Activated CD8-positive, alpha-beta memory T cell treated with anti-CD3 and anti-CD28 coated beads, Interleukin-2, amount 10 ng/mL, durations not matched to agents 7 days and 5 days (primary cell): ENCODE measurements around the gene SCTR. TPM values are rescaled to one million over a fixed set of nuclear protein-coding genes. Genes with fewer than 3 reads are reported as not detected.

Source experiments
- ATAC-seq: fragments of 150-1000 bp; cut with Tn5 transposase; one replicate; pipeline ENCODE4 v1.10.0; 2021; ENCODE audit warnings: moderate library complexity
- CTCF ChIA-PET: fragments of 350-600 bp; sonication (Branson Sonifier 250); formaldehyde crosslinking; loops from one replicate; lab custom pipeline; 2021; ENCODE audit warnings: antibody characterized with exemption; lab: Charles Lee
- DNase-seq: peaks from one replicate; pipeline ENCODE4 v3.0.0-alpha.2; 2020
- H3K27ac Mint-ChIP-seq: one replicate; pipeline ENCODE4 v1.8.0; 2021; ENCODE audit warnings: mild to moderate bottlenecking, mixed read lengths
- H3K27me3 Mint-ChIP-seq: one replicate; pipeline ENCODE4 v1.8.0; 2021; ENCODE audit warnings: mixed read lengths
- H3K36me3 Mint-ChIP-seq: one replicate; pipeline ENCODE4 v1.8.0; 2021; ENCODE audit warnings: mild to moderate bottlenecking, mixed read lengths
- H3K4me1 Mint-ChIP-seq: one replicate; pipeline ENCODE4 v1.8.0; 2021; ENCODE audit warnings: mixed read lengths
- H3K4me3 Mint-ChIP-seq: one replicate; pipeline ENCODE4 v1.8.0; 2021; ENCODE audit warnings: mild to moderate bottlenecking, moderate library complexity, mixed read lengths
- H3K9me3 Mint-ChIP-seq: one replicate; pipeline ENCODE4 v1.8.0; 2022; ENCODE audit warnings: low read depth, mixed read lengths
- total RNA-seq, 2 experiments: library from RNA; stranded (reverse); gene quantifications; one replicate each; pipeline ENCODE4 v1.2.3, GENCODE V29; 2021

SCTR gene
- total RNA-seq, 2 experiments from 2014 or later = not detected

GRCh38 chr2:119489232-119489952 is 34.9 kb downstream of the SCTR start:
- ATAC-seq = no peak
- no peaks in the 10 kb centered on the region for H3K9me3 Mint-ChIP-seq
- H3K27ac Mint-ChIP-seq = no peak overlapping the region
- no peaks in the 10 kb centered on the region for H3K27me3 Mint-ChIP-seq
- no peak for DNase-seq
- CTCF ChIA-PET = no interaction called here
- no peak overlapping the region for H3K4me3 Mint-ChIP-seq
- H3K36me3 Mint-ChIP-seq = no peaks in the 10 kb centered on the region
- H3K4me1 Mint-ChIP-seq = no peaks in the 10 kb centered on the region

- ATAC-seq = no peak
- H3K27me3 Mint-ChIP-seq = no peaks in the 10 kb centered on the region
- CTCF ChIA-PET = no interaction called here
- H3K9me3 Mint-ChIP-seq = no peaks in the 10 kb centered on the region
- H3K36me3 Mint-ChIP-seq = no peaks in the 10 kb centered on the region
- no peak overlapping the region for H3K27ac Mint-ChIP-seq
- no peak for DNase-seq
- no peak overlapping the region for H3K4me3 Mint-ChIP-seq
- H3K4me1 Mint-ChIP-seq = no peaks in the 10 kb centered on the region
Observed at GRCh38 chr2:119488245-119489214, 35.8 kb downstream of the SCTR start.

- H3K4me3 Mint-ChIP-seq = no peak overlapping the region
- no peaks in the 10 kb centered on the region for H3K4me1 Mint-ChIP-seq
- H3K36me3 Mint-ChIP-seq = no peaks in the 10 kb centered on the region
- ATAC-seq (no peak), DNase-seq (no peak)
- CTCF ChIA-PET = interaction anchor here (2.7 kb wide), 1 partner anchor 11 kb away, joined by 13 read pairs; no protein-coding TSS in a partner anchor
- no peak overlapping the region for H3K27ac Mint-ChIP-seq
- no peaks in the 10 kb centered on the region for H3K9me3 Mint-ChIP-seq
- no peaks in the 10 kb centered on the region for H3K27me3 Mint-ChIP-seq
Observed at GRCh38 chr2:119487434-119488244, 36.6 kb downstream of the SCTR start.

GRCh38 chr2:119486886-119487285 is 37.4 kb downstream of the SCTR start:
- CTCF ChIA-PET = interaction anchor here (1.8 to 2.7 kb wide), 2 partner anchors 10 to 30 kb away, joined by 3 to 13 read pairs; no protein-coding TSS in a partner anchor

GRCh38 chr2:119486196-119486827 is 38.0 kb downstream of the SCTR start:
- Mint-ChIP-seq H3K4me1 (no peaks in the 10 kb centered on the region), H3K27ac (no peak overlapping the region), H3K9me3 (no peaks in the 10 kb centered on the region), H3K27me3 (no peaks in the 10 kb centered on the region), H3K4me3 (no peak overlapping the region), H3K36me3 (no peaks in the 10 kb centered on the region)
- CTCF ChIA-PET = interaction anchor here (1.8 to 2.7 kb wide), 2 partner anchors 10 to 31 kb away, joined by 3 to 13 read pairs; no protein-coding TSS in a partner anchor
- DNase-seq (peak; percentile 22), ATAC-seq (no peak)

More at GRCh38 chr2:119486886-119487285, 37.4 kb downstream of the SCTR start:
- Mint-ChIP-seq H3K4me1 (no peaks in the 10 kb centered on the region), H3K4me3 (no peak overlapping the region), H3K27ac (no peak overlapping the region), H3K36me3 (no peaks in the 10 kb centered on the region), H3K27me3 (no peaks in the 10 kb centered on the region), H3K9me3 (no peaks in the 10 kb centered on the region)
- no peak for ATAC-seq
- no peak for DNase-seq

GRCh38 chr2:119485336-119486110 is 38.8 kb downstream of the SCTR start:
- CTCF ChIA-PET = interaction anchor here (1.8 to 2.7 kb wide), 2 partner anchors 9 to 32 kb away, joined by 3 to 13 read pairs; no protein-coding TSS in a partner anchor
- Mint-ChIP-seq H3K36me3 (no peaks in the 10 kb centered on the region), H3K27ac (no peak overlapping the region), H3K4me3 (no peak overlapping the region), H3K27me3 (no peaks in the 10 kb centered on the region), H3K9me3 (no peaks in the 10 kb centered on the region), H3K4me1 (no peaks in the 10 kb centered on the region)
- ATAC-seq (no peak), DNase-seq (peak; percentile 36)

GRCh38 chr2:119484834-119485233 is 39.4 kb downstream of the SCTR start:
- CTCF ChIA-PET = interaction anchor here (2.7 kb wide), 1 partner anchor 8 kb away, joined by 13 read pairs; no protein-coding TSS in a partner anchor
- H3K4me1 Mint-ChIP-seq = no peaks in the 10 kb centered on the region

GRCh38 chr2:119483896-119484718 is 40.2 kb downstream of the SCTR start:
- H3K36me3 Mint-ChIP-seq = no peaks in the 10 kb centered on the region
- no peak for ATAC-seq
- H3K27ac Mint-ChIP-seq = no peak overlapping the region
- no peaks in the 10 kb centered on the region for H3K9me3 Mint-ChIP-seq
- DNase-seq = peak; percentile 21
- CTCF ChIA-PET = no interaction called here
- no peak overlapping the region for H3K4me3 Mint-ChIP-seq
- H3K27me3 Mint-ChIP-seq = no peaks in the 10 kb centered on the region
- H3K4me1 Mint-ChIP-seq = no peaks in the 10 kb centered on the region

More at GRCh38 chr2:119484834-119485233, 39.4 kb downstream of the SCTR start:
- H3K27ac Mint-ChIP-seq = no peak overlapping the region
- H3K36me3 Mint-ChIP-seq = no peaks in the 10 kb centered on the region
- H3K9me3 Mint-ChIP-seq = no peaks in the 10 kb centered on the region
- no peaks in the 10 kb centered on the region for H3K27me3 Mint-ChIP-seq
- peak; percentile 19 for DNase-seq
- H3K4me3 Mint-ChIP-seq = no peak overlapping the region
- ATAC-seq = no peak

- ATAC-seq (no peak), DNase-seq (peak; percentile 22)
- Mint-ChIP-seq H3K4me1 (no peaks in the 10 kb centered on the region), H3K9me3 (no peaks in the 10 kb centered on the region), H3K27me3 (no peaks in the 10 kb centered on the region), H3K4me3 (no peak overlapping the region), H3K27ac (no peak overlapping the region), H3K36me3 (no peaks in the 10 kb centered on the region)
- CTCF ChIA-PET = no interaction called here
Observed at GRCh38 chr2:119483395-119483753, 40.9 kb downstream of the SCTR start.

- CTCF ChIA-PET = no interaction called here
- Mint-ChIP-seq H3K4me1 (no peaks in the 10 kb centered on the region), H3K36me3 (no peaks in the 10 kb centered on the region)
Observed at GRCh38 chr2:119482481-119483394, 41.5 kb downstream of the SCTR start.

More at GRCh38 chr2:119482481-119483394, 41.5 kb downstream of the SCTR start:
- H3K9me3 Mint-ChIP-seq = no peaks in the 10 kb centered on the region
- no peak overlapping the region for H3K27ac Mint-ChIP-seq
- ATAC-seq (no peak), DNase-seq (peak; percentile 26)
- H3K27me3 Mint-ChIP-seq = no peaks in the 10 kb centered on the region
- H3K4me3 Mint-ChIP-seq = no peak overlapping the region
